MV-4-11 (cell line): ENCODE data around the gene DLG5.
"Not testable (repeated sequence)": the region's sequence is repeated elsewhere in the genome, so short reads cannot be mapped to it uniquely, and the experiment has no call there.

Source experiments
- DNase-seq: peaks from one replicate; lab custom pipeline; 2025; lab: John Stamatoyannopoulos, UW

DLG5 gene

DNA sequence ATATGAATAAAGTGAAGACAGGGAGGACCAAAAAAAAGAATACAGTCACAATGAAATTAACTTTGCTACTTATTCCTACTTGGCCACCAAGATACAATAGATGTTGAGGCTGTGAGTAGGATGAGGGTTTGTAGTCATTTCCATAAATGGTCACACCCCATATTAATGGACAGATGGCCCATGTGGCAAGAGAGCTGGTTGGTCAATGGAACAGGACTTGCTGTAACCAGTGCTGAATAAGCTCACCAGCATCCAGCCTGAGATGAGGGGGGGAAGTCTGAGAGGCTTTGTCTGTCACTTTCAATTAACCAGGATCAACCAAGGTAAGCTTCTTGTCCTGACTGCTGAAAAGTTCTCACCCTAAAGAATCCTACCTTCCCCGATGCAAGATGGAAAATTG lies 158.5 kb downstream of the DLG5 start:
- no peak for DNase-seq

- DNase-seq, result no peak
Measured at GRCh38 chr10:77763453-77764430, 162.8 kb downstream of the DLG5 start.

- DNase-seq, result not testable (repeated sequence)
Measured at GRCh38 chr10:77758406-77758805, 168.1 kb downstream of the DLG5 start.

DNA sequence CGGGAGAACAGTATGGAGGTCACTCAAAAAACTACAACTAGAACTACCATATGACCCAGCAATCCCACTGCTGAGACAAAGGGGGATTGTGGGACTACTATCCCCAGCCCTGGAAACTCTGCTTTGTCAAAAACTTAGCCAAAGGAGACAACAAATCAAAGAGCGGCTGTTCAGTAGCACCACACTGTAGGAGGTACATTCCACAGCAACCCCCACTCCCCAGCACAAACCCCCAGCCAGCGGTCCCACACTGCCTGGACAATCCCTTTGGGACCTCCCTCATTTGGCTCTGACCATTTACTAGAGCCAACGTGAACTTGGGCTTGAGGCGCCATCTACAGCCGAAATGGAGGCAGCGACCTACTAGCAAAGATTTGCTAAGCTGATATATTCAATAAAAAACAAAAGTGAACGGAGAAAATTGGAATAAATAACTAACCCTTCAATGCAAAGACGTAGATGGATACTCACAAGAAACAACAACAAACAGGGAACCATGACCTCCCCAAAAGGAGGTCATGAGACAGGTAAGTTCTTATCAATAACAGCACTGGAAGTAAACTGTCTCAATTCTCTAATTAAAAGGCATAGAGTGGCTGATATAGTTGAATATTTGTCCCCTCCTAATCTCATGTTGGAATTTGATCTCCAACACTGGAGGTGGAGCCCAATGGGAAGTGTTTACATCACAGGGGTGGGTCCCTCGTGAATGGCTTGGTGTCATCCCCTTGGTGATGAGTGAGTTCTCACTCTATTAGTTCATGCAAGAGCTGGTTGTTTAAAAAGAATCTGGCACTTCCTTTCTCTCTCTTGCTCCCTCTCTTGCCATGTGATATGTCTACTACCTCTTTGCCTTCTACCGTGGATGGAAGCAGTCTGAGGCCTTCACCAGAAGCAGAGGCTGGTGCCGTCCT lies 170.0 kb downstream of the DLG5 start:
- peak; percentile 15 for DNase-seq

GRCh38 chr10:77746047-77746707 lies 180.4 kb downstream of the DLG5 start:
- no peak for DNase-seq

GRCh38 chr10:77744245-77744644 lies 182.3 kb downstream of the DLG5 start:
- no peak for DNase-seq

DNA sequence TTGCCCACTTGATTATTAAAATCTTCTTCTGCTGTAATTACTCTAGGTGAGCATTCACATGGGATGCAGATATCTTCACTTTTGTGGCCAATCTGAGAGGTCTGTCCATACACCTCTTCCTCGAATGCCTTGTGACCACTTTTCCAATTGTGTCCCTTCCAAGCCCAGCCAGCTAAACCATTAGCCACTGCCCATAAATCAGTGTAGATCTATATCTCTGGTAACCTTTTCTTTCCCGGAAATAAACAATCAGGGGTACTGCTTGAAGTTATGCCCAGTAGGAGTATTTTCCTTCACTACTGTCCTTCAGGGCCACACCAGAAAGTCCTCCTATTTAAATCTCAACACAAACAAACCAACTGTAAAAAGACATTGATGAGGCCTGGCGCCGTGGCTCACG lies 184.4 kb downstream of the DLG5 start:
- DNase-seq, result no peak

DNA sequence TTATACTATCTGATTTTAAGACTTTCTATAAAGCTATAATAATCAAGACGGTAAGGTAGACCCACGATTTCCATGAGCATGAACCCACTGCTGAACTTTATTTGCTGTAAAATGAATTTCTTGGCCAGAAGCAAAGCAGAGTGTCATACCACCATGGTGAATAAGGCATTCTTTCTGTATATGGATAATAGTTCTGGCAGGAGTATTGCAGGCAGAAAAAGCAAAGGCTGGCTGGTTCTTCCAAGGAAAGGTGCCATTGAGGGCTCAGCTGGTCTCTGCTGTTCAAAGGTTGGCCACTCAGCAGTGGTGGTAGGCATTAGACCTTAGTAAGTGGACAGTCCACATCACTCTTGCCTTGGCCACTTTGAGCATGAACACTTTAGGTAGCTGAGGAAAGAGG lies 184.8 kb downstream of the DLG5 start:
- no peak for DNase-seq
